Measurements from ENCODE around the gene MYO5A.
"Not testable (repeated sequence)": the region's sequence is repeated elsewhere in the genome, so short reads cannot be mapped to it uniquely, and the experiment has no call there.

The MYO5A gene

DNA sequence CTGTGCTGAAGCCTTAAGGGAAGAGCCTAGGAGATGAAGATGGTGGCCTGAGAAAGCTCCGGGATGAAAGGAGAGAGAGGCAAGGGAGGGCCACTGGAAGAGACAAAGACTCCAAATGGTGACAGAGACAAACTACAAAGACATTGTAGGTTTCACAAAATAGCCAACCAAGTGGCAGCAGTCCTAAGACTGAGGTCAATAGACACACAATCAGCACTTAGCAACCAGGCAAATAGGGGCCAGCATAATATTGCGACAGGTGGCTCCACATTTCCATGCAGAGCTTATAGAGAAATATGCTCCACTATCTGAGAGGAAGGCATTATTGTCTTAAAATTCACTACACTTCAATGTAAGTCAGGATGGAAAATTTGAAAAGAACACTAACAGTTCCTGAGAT is 211.0 kb downstream of the MYO5A start:
- DNase-seq = no peak

DNA sequence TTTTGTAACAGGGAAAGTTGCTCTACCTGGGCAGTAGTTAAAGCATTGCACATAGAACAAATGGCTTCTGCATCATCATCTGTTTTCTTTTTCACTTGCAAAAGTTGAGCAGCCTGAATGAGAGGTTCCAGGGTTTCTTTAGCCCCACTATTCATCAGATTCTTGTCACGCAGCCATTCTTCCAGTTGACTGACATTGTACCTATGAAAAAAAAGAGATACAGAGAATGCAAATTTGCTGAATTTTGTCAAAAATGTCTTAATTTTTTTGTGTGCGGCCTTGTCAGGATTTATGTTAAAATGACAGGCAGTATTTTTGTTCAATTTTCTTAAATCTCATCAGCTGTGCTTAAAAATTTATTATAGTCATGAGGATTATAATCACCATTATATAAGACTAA is 211.7 kb downstream of the MYO5A start:
- no peak for DNase-seq

DNA sequence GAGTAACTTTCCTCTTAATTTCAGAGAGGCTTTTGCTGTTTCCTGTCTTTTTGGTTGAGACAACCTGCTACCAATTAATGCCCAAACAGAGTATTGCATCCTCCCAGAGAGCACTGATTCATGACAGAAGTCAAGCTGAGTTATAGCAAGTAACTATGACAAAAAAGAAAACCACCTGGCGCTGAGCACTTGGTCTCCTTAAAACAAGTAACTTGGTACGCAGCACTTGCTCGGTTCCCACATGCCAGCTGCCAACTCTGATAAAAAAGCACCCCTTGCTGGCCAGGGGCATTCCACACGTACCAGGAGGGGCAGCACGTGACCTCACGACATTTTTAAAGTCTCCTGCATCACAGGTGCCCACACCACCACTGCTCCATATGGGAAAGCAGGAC is 219.5 kb downstream of the MYO5A start:
- no peak for DNase-seq

DNA sequence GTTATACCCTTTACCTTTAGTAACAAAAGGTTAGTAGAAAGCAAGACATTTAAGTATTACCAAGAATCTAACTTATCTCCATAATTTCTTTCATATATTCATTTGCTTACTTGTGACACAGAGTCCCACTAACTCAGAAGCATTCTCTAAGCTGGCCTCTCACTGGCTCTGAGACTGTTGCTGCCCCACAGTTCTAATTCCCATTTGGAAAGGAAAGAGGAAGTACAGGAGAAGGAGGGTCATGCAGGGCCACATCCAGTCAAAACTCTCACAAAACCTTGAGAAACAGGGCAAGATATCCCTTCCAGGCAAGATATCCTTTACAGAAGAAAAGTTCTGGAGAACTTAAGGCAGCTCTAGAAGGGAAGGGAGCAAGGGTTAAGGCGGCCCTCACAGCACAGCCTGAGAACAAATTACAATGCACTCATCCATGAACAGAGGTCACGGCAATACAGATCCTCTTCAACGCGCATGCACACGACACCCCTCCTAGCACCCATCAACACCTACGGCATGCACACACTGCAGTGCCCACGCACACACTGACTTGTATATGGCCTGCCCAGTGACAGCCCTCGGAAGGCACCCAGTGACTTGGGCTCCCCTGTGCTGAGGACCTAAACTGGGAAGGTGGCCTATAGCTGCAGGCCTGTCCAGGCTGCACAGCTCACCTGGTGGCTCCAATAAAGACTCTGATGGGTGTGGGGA is 220.1 kb downstream of the MYO5A start:
- no peak for DNase-seq

DNA sequence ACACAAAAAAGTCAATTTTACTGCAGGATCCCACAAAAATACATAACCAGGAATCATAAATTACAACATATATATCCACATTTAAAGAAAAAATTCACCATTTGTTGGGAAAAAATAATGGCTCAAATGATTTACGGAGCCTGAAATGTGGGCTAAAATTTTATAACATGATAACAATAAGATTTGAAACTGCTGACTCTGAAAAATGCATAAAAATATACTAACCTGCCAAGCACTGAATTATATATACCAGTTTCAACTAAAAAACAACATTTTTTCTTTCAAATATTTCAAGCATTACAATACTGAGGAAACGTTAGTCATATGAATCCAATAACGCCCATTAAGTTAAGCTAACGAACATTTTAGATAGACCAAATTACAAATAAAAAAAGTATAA is 220.8 kb downstream of the MYO5A start:
- DNase-seq = no peak

DNA sequence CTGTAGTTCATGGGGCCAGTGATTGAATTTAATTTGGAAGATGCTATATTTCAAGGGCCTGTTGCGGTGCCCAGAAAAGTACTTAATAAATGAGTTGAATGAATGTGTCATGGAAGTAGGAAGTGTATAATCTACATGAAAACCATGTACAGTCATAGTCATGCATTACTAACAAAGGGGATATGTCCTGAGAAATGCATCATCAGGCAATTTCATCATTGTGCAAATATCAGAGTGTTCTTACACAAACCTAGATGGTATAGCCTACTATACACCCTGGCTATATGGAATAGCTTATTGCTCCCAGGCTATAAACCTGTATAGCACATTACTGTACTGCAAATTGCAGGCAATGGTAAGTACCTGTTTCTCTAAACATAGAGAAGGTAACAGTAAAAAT is 222.4 kb downstream of the MYO5A start:
- no peak for DNase-seq

DNA sequence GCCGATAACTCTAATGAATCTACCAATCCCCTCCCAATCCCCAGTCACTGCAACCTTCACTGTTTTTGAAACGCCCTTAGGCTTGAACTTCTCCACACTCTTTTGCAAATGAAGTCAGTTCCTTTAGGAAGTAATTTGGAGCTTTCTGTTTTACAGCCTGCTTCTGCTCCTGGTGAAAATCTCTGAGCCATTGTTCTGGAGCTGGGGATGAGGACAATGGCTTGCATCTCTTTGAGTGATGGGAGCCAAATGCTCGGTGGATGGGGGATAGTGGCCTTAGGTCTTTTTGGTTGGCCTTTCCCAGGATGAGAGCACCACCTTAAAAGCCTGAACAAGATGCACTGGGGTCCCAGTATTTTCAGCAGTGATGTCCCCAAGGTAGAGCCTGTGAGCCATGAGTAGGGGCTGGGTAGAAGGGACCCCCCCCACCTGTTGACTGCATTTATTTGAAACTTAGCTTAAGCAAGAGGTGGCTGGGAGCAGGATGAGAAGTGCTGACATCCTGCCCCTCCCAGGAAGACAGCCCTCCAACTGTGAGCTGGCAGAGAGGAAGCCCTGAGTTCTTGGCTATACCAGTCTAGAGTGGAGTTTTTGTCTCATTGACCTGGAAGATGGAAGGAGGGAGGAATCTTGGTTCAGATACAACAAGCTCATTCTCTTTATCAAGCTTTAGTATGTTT is 225.4 kb downstream of the MYO5A start:
- DNase-seq = no peak

DNA sequence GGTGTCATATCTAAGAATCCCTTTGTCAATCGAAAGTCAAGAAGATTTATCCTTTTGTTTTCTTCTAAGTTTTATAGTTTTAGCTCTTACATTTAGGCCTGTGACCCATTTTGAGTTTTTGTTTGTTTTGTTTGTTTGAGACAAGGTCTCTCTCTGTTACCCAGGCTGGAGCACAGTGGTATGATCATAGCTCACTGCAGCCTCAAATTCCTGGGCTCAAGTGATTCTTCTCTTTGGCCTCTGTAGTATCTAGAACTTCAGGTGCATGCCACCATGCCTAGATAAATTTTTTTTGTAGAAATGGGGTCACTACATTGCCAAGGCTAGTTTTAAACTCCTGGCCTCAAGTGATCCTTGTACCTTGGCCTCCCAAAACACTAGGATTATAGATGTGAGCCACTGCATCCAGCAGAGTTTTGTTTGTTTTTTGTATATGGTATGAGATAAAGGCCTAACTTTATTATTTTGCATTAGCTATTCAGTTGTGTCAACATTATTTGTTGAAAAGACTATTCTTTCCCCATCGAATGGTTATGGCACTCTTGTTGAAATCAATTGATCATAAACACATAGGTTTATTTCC is 227.3 kb downstream of the MYO5A start:
- no peak for DNase-seq

DNA sequence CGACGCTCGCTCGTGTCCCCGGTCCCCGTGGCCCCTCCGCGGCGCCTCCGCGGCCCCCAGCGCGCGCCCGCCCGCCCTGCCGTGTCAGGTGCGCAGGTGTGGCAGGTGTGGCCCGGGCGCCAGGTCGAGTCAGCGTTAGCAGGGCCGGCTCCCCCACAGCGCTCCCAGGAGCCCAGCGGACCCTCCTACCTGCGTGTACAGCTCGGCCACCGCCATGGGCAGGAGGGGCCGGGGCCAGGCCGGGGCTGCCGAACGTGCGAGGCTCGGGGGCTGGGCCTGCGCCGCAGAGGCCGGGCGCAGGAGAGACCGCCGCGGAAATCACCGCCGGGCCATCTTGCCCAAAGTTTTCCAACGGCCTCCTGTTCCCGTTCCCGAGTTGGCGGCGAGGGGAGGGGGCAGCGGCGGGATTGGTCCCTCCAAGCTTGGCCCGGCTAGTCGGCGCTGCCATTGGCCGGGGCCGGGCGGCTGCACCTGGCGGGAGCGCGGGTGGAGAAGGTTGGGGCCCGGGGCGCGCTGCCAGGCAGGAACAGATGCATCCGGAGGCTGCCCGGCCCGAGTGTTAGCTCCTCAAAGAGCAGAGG is 233.2 kb downstream of the MYO5A start, which contains the start of gene MYO5C:
MYO5C (minus strand) TSS at position 384 of the 581 bp plus-strand sequence; CDS start at position 216, 168 bp downstream.
- DNase-seq = no peak

DNA sequence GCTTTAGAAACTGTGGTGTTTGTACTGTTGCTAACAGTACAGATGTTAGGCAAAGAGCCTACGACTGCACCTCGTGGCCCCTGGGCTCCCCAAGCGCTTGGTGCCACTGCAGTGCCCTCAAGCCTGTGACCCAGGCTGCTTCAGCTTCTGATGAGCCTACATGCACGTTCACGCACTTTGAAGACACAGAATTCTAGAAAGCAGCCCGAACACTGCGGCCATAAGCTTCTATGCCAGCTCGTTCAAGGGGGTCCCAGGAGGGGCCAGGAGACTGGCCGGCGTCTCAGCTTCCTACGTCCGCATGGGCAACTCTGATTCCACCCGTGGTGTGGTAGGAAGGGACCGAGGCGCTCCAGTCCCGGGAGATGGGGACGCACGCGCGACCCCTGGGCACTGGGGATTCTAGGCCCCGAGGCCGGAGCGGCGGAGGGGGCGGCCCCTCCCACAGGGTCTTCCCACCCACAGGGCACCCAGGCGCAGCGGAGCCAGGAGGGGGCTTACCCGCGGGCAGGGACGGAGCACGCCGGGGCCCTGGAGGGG is 233.7 kb downstream of the MYO5A start:
- DNase-seq = no peak

DNA sequence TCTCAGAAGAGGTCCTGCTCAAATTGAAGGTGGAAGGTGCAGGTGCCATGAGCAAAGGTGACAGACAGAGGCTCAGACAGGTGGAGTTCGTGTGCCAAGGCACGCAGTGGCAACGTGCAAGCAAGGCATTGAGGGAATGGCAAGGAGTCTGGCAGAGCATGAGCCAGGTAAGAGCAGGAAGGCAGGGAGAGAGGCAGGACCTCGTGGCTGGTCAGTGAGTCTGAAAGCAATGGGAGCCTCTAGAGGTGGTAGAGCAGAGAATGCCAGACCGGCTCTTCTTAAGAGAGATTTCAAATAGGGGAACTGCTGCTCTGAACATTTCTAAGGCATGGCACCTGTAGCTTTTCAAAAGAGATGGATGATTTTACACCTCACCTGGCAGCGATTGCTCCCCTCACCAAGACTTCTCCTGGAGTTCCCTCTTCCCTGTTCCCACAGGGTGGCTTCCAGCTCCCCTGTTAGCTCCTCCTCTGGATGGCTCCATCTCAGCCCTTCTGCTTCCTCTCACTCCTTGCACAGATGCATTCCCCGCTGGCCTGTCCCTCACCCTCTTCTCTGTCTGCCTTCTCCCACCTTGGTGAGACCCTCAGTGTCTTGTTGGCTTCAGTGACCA is 235.8 kb downstream of the MYO5A start:
- DNase-seq = no peak

DNA sequence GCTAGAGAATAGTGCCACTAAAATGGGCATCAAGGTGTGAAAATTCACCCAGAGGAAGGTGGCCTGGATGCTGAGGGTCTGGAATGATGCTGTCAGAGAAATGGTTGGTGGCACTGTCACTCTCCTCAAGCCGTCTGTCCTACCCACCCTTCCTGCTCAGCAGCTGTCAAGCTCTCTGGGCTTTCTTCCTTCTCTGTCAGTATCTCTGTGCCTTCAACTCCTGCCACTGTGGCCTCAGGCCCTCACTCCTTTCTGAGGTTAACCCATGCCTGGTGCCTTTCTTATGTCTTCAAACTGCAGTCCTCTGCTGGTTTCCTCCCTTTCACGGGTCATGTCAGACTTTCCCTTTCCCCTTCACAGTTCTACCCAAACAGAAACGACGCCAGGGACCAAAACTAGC is 237.5 kb downstream of the MYO5A start:
- DNase-seq = no peak

DNA sequence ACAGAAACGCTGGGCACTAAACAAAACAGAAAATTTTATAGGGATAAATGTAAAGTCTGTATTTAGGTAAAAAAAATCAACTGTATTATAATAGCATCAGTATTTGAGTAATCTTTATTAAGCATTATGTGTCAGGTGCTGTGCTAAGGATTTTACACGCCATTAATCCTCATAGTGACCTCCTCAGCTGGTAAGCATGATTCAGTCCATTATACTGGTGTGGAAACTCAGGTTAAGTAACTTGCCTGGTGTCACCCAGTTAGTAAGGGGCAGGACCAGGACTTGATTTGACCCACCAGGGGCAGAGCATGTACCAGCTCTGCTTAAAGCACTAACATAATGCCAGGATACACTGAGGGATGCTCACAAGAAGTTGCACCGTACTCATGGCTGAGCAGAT is 237.9 kb downstream of the MYO5A start:
- no peak for DNase-seq

DNA sequence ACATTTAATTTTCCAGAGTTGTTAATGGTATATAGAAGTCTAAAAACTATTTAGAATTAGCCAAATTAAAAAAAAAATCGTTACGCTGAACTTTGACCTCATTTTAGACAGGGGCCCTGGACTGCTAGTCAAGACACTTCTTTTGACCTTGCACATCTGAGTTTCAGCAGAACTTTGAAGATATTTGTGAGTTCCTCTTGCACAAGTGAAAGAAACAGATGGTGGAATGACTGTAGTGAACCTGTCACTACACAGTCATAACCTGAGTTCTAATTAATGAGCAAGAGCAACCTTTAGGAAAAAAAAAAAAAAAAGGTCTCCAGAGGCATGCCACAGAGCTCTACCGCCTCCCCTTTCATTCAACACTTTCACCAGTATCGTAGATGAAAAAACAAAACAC is 238.4 kb downstream of the MYO5A start:
- DNase-seq = no peak

DNA sequence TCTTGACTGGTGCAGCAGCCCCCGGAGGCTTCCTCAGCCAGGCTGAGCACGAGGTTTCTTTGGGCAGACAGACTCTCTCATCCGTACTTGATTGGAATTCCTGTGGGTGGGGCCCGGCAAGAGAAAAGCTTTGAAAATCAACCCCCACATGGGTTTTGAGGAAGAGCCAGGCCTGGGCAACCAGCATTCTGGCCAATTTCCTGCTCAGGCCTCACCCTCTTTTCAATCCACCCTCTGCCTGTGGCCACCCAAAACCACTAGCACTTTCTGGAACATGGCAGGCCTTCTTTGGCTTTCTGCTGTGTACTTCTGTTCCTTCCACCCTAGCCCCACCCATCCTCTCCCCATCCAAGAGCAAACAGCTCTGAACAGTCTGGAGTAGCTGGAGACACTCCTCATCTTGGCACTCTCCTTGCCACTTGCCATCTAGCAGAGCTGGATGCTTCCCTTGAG is 239.0 kb downstream of the MYO5A start:
- no peak for DNase-seq

DNA sequence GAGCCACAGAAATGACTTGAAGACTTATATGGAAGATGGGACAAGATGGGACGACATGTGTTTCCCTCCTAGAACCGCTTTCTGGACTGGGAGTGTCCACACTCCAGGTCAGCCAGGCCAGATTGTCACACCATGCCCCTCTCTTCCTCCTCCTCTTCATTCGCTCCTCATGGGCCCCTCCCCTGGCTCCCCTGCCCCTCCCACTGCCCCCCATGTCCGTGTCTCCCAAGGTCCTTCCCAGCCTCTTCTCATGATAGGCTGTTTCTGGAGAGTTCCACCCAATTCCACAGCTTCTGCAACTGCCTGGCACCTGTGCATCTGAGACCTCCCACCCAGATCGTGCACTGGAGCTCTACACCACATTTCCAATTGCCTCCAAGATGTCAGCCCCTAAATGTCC is 239.7 kb downstream of the MYO5A start:
- DNase-seq = no peak

DNA sequence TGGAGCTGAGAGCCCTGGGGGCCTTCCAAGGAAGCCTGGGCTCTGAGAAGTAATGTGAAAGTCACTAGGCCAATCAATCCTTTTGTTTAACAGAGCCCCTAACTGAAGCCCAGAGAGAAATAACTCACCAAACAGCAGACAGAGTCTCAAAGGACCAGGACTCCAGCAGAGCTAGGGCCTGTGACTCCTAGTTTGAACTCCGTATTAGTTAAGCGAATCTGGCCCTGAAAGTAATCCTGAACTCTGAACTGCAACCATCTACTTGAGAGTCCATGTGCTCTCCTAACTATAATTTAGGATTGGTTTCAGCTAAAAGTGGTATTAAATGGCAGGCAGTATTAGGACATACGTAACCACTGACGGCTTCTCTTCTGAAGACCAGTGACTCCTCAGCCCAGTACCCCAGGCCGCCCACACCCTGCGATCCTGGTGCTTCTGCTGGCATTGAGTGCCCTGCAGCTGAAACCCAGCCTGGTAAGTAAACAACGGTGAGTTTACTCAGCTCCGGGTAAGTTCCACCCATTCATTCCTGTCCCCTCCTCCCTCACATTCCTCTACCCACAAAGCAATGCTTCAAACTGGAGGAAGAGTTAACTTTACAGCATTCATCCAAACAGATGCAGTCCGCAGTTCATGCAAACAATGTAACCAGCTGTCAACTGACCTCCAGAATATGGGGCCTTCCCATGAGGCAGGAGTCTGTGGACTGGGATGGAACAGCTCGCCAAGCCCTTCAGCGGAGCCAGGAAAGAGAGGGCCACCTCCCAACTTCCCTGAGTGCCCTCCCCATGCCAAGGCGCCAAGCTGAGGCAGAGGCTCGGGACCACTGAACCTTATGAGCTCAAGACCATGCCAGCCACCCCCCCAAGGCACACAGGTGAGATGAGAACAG is 240.4 kb downstream of the MYO5A start:
- no peak for DNase-seq

DNA sequence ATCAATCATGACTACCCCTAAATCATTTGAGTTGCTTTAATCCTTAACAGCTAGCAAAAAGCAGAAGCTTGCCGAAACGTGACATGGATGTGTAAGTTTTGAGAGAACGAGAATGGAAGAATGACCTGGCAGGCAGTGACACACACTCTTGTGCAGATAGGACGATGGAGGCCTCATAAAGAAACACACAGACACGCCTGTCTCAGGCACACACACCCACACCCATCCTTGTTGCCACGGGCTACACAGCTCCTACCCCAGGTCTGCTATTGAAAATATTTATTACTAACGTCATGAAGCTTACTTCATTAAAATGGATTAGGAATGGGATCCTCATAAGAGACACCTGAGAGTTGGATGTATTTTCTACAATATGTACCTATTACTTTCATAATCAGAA is 241.6 kb downstream of the MYO5A start:
- DNase-seq = no peak

DNA sequence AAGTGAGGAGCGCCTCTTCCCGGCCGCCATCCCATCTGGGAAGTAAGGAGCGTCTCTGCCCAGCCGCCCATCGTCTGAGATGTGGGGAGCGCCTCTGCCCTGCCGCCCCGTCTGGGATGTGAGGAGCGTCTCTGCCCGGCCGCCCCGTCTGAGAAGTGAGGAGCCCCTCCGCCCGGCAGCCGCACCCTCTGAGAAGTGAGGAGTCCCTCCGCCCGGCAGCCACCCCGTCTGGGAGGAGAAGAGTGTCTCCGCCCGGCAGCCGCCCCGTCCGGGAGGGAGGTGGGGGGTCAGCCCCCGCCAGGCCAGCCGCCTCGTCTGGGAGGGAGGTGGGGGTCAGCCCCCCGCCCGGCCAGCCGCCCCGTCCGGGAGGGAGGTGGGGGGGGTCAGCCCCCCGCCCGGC is 242.7 kb downstream of the MYO5A start:
- not testable (repeated sequence) for DNase-seq

DNA sequence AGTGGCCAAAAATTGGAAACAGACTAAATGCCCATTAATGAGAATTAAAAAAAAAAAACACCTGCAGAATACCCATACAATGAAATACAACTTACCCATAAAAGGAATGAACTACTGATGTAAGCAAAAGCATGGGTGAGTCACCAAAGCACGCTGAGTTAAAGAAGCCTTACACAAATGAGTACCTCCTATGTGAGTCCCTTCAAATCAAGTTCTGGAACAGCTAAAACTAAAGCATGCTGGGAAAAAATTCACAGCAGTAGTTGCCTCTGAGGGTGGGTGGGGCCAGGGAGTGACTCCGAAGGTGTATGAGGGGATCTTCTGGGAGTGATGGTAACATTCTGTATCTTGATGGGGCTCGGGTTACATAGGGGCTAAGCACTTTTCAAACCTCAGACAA is 244.5 kb downstream of the MYO5A start:
- no peak for DNase-seq

DNA sequence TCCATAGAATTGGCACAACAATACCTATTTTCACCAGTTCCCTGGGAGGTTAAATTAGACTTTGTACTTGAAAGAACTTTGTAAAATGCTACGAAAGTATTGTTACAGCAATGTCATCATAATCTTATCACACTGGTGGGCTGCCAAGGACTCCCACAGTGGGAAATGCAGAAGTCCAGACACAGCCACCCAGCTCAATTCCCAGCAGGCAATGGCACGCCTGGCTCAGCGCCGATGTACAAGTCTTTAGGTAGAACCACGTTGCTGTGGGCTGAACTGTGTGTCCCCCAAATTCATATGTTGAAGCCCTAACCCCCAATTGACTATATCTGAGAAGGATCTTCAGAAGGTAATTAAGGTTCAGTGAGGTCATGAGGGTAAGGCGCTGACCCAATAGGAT is 245.4 kb downstream of the MYO5A start:
- no peak for DNase-seq

DNA sequence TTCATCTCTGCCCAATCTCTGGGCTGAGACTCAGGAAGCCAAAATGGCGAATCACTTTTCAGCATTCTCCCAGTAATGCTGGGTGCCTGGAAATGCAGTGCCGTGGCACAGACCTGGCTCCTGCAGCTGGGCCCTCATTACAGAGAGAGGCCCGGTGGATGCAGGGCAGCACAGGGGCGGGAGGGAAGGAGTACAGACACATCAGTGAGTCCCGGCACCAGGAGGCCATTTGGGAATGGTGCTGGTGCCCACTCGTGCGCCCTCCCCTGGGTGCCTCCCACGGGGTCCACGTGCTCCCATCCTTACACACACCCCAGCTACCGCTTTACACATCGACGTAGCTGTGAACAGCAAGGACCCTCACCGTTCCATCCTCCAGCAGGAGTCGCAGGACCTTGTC is 246.3 kb downstream of the MYO5A start:
- no peak for DNase-seq

All from GF-D8 (cell line).